Breast epithelium (tissue), 4 donors: ENCODE measurements around the gene MRPS2. TPM values are rescaled to one million over a fixed set of nuclear protein-coding genes. Genes with fewer than 3 reads are reported as not detected.
"Not testable (repeated sequence)": the region's sequence is repeated elsewhere in the genome, so short reads cannot be mapped to it uniquely, and the experiment has no call there.

ENCODE experiments used
- DNase-seq, 2 donors: peaks; one replicate each; pipeline ENCODE4 v3.0.0-alpha.2; 2019; ENCODE audit warnings: low spot score in 2 of 2
- H3K27ac ChIP-seq, 2 donors: fragments of 200-600 bp; sonication (generic) in 1 of 2; one replicate each; pipeline ENCODE4 v1.5.1; 2016 to 2019; ENCODE audit warnings: mild to moderate bottlenecking in 1 of 2
- H3K27me3 ChIP-seq, 2 donors: fragments of 200-600 bp; sonication (generic) in 1 of 2; one replicate each; pipeline versions ENCODE4 v1.5.1 to v1.6.0; 2017 to 2019; ENCODE audit warnings: control low read depth in 1 of 2, mild to moderate bottlenecking in 1 of 2
- H3K36me3 ChIP-seq: fragments of 200-600 bp; one replicate; pipeline ENCODE4 v1.5.1; 2019
- H3K4me1 ChIP-seq, 2 donors: fragments of 200-600 bp; sonication (generic); one replicate each; pipeline ENCODE4 v1.5.1; 2016 to 2019; ENCODE audit warnings: control low read depth in 1 of 2
- H3K4me3 ChIP-seq, 3 donors: fragments of 200-600 bp; sonication (generic); 1 replicate in 2 of 3; 2 replicates in 1 of 3; pipeline ENCODE4 v1.5.1; 2016 to 2019; ENCODE audit warnings: mild to moderate bottlenecking in 3 of 3, moderate library complexity in 2 of 3
- H3K9me3 ChIP-seq, 2 donors: fragments of 200-600 bp; sonication (generic) in 1 of 2; one replicate each; pipeline ENCODE4 v1.5.1; 2016 to 2019; ENCODE audit warnings: control low read depth in 1 of 2
- POLR2A ChIP-seq: fragments of 450-650 bp; IDR thresholded peaks from one replicate; pipeline ENCODE4 v1.6.1; 2016; ENCODE audit warnings: antibody characterized with exemption, mild to moderate bottlenecking, moderate library complexity
- POLR2AphosphoS5 ChIP-seq, 3 donors: sonication (generic); formaldehyde crosslinking; IDR thresholded peaks; one replicate each; pipeline ENCODE4 v1.6.1; 2017; ENCODE audit warnings: antibody characterized with exemption in 3 of 3
- intact Hi-C: fragments of 100-400 bp; cut with DNase I; formaldehyde crosslinking; loops from one replicate; pipeline ENCODE4 v1.15.1; 2023; ENCODE audit warnings: low total_unique reads
- total RNA-seq, 3 donors: library from RNA; depleted of rRNA; stranded (reverse); fragments of >200 nt; gene quantifications; one replicate each; pipeline ENCODE4 v1.1.0, GENCODE V29; 2016
- TF ChIP-seq, protein P1 (sequence below), 3 donors: fragments of 450-650 bp; IDR thresholded peaks; one replicate each; pipeline ENCODE4 v1.5.1; 2016 to 2017; ENCODE audit warnings: antibody characterized with exemption in 3 of 3, mild to moderate bottlenecking in 3 of 3, moderate library complexity in 3 of 3

The MRPS2 gene
- 10 to 100 TPM; 35.4 to 39.8 (median 36.7) TPM for total RNA-seq

DNA sequence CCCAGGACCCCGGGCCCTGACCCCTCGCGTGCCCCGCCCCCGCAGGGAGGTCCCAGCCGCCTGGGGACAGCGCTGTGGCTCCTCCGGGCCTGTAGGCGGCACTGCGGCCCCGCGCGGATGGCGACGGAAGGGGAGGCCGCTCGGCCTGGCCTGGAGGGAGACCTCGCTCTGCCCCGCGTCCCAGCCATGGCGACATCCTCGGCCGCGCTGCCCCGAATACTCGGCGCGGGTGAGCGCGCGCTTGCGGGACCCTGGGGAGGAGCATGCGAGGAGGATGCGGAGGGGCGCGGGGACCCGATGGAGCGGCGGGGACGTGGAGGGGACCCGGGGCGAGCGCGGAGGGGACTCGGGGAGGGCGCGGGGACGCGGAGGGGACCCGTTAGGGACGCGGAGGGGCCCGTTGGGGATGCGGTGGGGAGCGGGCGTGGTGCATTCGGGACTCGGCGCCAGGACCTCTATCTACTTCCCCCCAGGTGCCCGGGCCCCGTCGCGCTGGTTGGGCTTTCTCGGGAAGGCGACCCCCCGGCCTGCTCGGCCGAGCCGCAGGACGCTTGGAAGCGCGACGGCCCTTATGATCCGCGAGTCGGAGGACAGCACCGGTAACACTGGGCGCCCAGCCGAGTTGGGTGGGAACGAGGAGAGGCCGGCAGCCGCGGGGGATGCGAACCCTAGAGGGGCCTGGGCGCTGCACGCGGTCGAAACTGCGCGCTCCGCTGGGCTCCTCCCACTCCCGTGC is at the start of gene MRPS2:
Gene MRPS2 (plus strand): TSS at position 158 of the 736 bp plus-strand sequence. CDS start 29 bp downstream, at position 187.
- Histone ChIP-seq H3K27me3 (no peaks in the 10 kb centered on the region), H3K4me3 (peak within 1 kb of the TSS; percentile 96 to 100 (median 98)), H3K36me3 (no peaks in the 10 kb centered on the region), H3K27ac (peak within 1 kb of the TSS; percentile 74 to 90), H3K9me3 (no peaks in the 10 kb centered on the region), H3K4me1 (peaks cover 6 to 11% of the 10 kb centered on the region in 2 donors)
- DNase-seq = peak; percentile 69 to 85
- TF ChIP-seq, protein P1, sequence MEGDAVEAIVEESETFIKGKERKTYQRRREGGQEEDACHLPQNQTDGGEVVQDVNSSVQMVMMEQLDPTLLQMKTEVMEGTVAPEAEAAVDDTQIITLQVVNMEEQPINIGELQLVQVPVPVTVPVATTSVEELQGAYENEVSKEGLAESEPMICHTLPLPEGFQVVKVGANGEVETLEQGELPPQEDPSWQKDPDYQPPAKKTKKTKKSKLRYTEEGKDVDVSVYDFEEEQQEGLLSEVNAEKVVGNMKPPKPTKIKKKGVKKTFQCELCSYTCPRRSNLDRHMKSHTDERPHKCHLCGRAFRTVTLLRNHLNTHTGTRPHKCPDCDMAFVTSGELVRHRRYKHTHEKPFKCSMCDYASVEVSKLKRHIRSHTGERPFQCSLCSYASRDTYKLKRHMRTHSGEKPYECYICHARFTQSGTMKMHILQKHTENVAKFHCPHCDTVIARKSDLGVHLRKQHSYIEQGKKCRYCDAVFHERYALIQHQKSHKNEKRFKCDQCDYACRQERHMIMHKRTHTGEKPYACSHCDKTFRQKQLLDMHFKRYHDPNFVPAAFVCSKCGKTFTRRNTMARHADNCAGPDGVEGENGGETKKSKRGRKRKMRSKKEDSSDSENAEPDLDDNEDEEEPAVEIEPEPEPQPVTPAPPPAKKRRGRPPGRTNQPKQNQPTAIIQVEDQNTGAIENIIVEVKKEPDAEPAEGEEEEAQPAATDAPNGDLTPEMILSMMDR (IDR thresholded peaks at IDR 0.05) = peak; percentile 37 to 77 (median 76)
- TF ChIP-seq POLR2A (peak; percentile 17), POLR2AphosphoS5 (IDR thresholded peaks at IDR 0.05) (peak in 2 of 3 donors; percentile 30 to 40)
- intact Hi-C loops = no loop called here

DNA sequence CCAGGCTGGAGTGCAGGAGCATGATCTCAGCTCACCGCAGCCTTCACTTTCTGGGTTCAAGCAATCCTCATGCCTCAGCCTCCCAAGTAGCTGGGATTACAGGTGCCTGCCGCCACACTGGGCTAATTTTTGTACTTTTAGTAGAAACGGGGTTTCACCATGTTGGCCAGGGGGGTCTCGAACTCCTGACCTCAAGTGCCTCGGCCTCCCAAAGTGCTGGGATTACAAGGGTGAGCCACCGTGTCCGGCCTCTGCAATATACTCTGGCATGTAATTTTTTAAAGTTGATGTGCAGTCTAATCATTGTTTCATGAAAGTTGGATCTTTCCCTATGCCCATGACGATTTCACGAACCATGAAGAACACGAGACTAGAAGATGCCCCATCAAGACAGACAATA is 49.5 kb upstream of the MRPS2 start:
- TF ChIP-seq POLR2A = no peak
- no peak for DNase-seq
- H3K27me3 ChIP-seq = peaks cover 0 to 3% of the 10 kb centered on the region in 2 donors

DNA sequence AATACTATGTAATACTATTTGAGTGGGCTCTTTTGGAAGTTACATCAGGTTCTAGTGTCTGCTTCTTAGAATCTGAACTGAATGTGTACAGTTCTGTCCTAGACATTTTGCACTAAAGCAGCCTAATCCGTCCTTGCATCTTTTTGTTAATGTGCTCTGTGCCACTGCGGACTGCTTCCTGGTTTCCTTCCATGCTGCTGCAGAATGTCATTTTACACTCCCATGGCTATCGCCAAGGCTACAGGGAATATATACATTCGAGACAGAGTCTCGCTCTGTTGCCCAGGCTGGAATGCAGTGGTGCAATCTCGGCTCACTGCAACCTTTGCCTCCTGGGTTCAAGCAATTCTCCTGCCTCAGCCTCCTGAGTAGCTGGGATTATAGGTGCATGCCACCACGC is 48.6 kb upstream of the MRPS2 start:
- H3K36me3 ChIP-seq, H3K27me3 ChIP-seq, DNase-seq, H3K4me1 ChIP-seq, H3K9me3 ChIP-seq, H3K27ac ChIP-seq, H3K4me3 ChIP-seq, intact Hi-C loops: not testable (repeated sequence)

More for the DNA sequence above, 49.5 kb upstream of the MRPS2 start:
- H3K27ac ChIP-seq = no peak overlapping the region
- H3K4me1 ChIP-seq = no peaks in the 10 kb centered on the region
- intact Hi-C loops = no loop called here
- no peaks in the 10 kb centered on the region for H3K36me3 ChIP-seq
- no peak overlapping the region for H3K4me3 ChIP-seq
- H3K9me3 ChIP-seq = peaks cover 0 to 4% of the 10 kb centered on the region in 2 donors

DNA sequence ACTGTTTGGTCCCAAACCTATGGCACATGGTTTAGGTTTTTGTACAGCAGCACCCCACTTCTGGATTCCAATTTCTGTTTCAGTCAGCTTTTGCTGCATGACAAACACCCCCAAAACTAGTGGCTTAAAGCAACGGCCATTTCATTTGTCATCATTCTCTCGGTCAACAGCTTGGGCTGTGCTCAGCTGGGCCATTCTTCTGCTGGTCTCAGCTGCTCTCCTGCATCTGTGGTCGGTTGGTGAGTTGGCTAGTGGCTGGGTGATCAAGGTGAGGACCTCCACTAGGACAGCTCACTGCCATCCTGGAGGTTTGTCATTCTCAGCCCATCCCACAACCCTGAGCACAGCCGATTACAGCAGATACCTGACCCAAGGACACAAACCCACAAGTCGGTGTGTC is 45.7 kb upstream of the MRPS2 start:
- Histone ChIP-seq H3K36me3 (no peaks in the 10 kb centered on the region), H3K4me3 (no peak overlapping the region), H3K4me1 (no peaks in the 10 kb centered on the region), H3K27ac (no peak overlapping the region), H3K9me3 (peaks cover 0 to 4% of the 10 kb centered on the region in 2 donors), H3K27me3 (no peaks in the 10 kb centered on the region)
- intact Hi-C loops = no loop called here
- no peak for DNase-seq
- TF ChIP-seq POLR2AphosphoS5 (IDR thresholded peaks at IDR 0.05) = no peak

DNA sequence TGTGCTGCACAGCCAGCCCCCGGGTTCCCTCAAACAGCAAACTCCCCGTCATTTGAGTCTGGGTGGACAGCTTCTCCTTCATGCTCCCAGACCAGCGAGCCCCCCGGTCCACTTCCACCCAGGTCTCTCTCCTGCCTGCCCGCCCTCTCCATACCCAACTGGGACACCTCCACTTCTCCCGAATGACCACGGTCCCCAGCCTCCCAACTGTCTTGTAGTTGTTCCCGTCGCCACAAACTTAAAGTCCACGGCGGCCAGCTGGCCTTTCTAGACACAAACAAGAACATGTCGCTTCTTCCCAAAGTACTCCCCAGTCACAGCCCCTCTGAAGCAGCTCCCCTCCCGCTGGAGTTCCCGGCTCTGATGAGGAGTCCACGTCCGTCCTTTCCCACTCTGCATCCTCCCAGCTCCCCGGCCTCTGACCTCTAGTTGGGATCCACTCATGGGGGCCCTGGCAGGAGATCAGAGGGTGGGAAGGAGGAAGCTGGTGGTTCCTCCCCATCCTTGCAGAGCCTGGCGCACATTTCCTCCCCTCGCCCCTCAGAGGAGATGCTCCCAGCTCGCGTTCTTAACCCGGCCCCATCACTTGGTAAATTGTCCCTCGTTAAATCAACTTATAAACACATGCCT is 45.0 kb upstream of the MRPS2 start:
- Histone ChIP-seq H3K27ac (no peak overlapping the region), H3K27me3 (peaks cover 0 to 6% of the 10 kb centered on the region in 2 donors), H3K9me3 (peaks cover 0 to 4% of the 10 kb centered on the region in 2 donors), H3K4me1 (no peaks in the 10 kb centered on the region), H3K36me3 (no peaks in the 10 kb centered on the region), H3K4me3 (no peak overlapping the region)
- TF ChIP-seq POLR2AphosphoS5 (IDR thresholded peaks at IDR 0.05) = no peak
- TF ChIP-seq, protein P1 (IDR thresholded peaks at IDR 0.05) = no peak
- no peak for TF ChIP-seq POLR2A
- intact Hi-C loops = no loop called here
- no peak for DNase-seq

DNA sequence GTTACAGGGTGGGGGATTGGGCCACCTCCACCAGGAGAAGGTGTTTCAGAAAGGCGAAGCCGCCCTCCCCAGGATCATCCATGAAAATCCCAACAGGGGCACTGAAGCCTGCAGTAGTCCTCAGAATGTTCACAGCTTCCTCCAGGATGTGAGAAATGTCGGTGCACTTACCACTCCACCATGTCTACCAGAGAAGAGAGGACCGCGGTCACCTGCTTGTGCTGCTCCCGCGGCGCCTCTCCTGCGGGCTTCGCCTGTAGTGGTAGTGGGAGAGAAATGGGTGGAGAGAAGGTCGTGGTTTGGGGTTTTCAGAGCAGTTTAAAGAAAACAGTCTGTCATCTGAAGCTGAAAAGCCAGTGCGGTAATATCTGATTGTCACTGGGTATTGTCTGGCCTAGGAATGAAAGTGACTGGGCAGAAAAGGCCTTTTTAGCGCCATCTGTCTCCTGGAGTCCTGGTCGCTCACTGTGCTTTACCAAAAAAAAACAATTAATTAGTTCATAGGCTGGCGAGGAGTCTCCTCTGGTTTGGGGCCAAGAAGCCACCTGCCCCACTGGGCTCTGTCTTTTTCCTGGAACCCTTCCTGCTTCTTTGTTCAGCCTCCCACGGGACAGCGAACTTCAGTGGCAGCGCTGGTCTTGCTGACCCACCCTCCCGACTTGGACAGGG is 43.9 kb upstream of the MRPS2 start:
- no peaks in the 10 kb centered on the region for H3K36me3 ChIP-seq
- intact Hi-C loops = no loop called here
- H3K27me3 ChIP-seq = peaks cover 0 to 6% of the 10 kb centered on the region in 2 donors
- no peak for TF ChIP-seq POLR2A
- TF ChIP-seq, protein P1 (IDR thresholded peaks at IDR 0.05) = no peak
- no peak for TF ChIP-seq POLR2AphosphoS5 (IDR thresholded peaks at IDR 0.05)
- peaks cover 0 to 4% of the 10 kb centered on the region in 2 donors for H3K9me3 ChIP-seq
- no peak overlapping the region for H3K27ac ChIP-seq
- no peaks in the 10 kb centered on the region for H3K4me1 ChIP-seq
- DNase-seq = no peak
- no peak overlapping the region for H3K4me3 ChIP-seq

DNA sequence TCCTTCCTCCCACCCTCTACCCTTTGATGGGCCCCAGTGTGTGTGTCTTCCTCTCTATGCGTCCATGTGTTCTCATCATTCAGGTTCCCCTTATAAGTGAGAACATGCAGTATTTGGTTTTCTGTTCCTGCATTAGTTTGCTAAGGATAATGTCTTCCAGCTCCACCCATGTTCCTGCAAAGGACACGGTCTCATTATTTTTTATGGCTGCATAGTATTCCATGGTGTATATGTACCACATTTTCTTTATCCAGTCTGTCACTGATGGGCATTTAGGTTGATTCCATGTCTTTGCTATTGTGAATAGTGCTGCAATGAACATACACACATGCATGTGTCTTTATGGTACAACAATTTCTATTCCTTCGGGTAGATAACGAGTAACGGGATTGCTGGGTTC is 42.0 kb upstream of the MRPS2 start:
- H3K27ac ChIP-seq, H3K4me1 ChIP-seq, H3K9me3 ChIP-seq, H3K4me3 ChIP-seq, intact Hi-C loops, H3K36me3 ChIP-seq, H3K27me3 ChIP-seq, DNase-seq: not testable (repeated sequence)
